Mesothelial cell of epicardium (in vitro differentiated cells): ENCODE measurements around the gene GCM1. TPM values are rescaled to one million over a fixed set of nuclear protein-coding genes. Genes with fewer than 3 reads are reported as not detected.

Source experiments
- DNase-seq, 2 experiments: peaks; one replicate each; pipeline ENCODE4 v3.0.0; 2021; ENCODE audit warnings: low spot score in 2 of 2; ENCODE audit not compliant: unreplicated experiment in 2 of 2
- H3K27ac Mint-ChIP-seq: 2 replicates; pipeline ENCODE4 v1.8.0; 2021; ENCODE audit warnings: mixed read lengths
- H3K27me3 Mint-ChIP-seq: 2 replicates; pipeline ENCODE4 v1.8.0; 2021; ENCODE audit warnings: low read depth, mixed read lengths
- H3K36me3 Mint-ChIP-seq: 2 replicates; pipeline ENCODE4 v1.8.0; 2021; ENCODE audit warnings: mixed read lengths
- H3K4me1 Mint-ChIP-seq: 2 replicates; pipeline ENCODE4 v1.8.0; 2021; ENCODE audit warnings: mixed read lengths
- H3K4me3 Mint-ChIP-seq: 2 replicates; pipeline ENCODE4 v1.8.0; 2021; ENCODE audit warnings: mild to moderate bottlenecking, moderate library complexity, mixed read lengths
- H3K9me3 Mint-ChIP-seq: 2 replicates; pipeline ENCODE4 v1.8.0; 2021; ENCODE audit warnings: mixed read lengths
- total RNA-seq: library from RNA; stranded (reverse); gene quantifications from 3 replicates; pipeline ENCODE4 v1.2.1, GENCODE V29; 2021
- TF ChIP-seq, protein P1 (sequence below): fragments of 200-600 bp; sonication (generic); IDR thresholded peaks from one replicate; pipeline ENCODE4 v1.5.0; 2021; ENCODE audit warnings: antibody characterized with exemption; ENCODE audit not compliant: unreplicated experiment

The GCM1 gene
- total RNA-seq, 1 donor from 2014 or later, result not detected

DNA sequence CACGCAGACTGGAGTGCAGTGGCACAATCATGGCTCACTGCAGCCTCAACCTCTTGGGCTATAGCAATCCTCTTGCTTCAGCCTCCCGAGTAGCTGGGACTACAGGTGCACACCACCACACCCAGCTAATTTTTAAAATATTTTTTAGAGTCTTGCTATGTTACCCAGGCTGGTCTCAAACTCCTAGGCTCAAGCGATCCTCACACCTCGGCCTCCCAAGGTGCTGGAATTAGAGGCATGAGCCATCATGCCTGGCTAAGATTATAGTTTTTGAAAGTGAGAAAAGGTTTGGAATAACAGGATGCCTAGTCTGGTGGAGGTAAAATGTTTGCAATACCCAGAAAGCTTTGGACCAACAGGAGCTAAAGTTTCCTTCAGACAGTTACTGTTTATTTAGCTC lies 23.4 kb downstream of the GCM1 start:
- Mint-ChIP-seq H3K27ac (no peak overlapping the region), H3K9me3 (no peaks in the 10 kb centered on the region), H3K27me3 (peaks cover 3% of the 10 kb centered on the region), H3K36me3 (no peaks in the 10 kb centered on the region), H3K4me1 (no peaks in the 10 kb centered on the region), H3K4me3 (no peak overlapping the region)
- TF ChIP-seq, protein P1, sequence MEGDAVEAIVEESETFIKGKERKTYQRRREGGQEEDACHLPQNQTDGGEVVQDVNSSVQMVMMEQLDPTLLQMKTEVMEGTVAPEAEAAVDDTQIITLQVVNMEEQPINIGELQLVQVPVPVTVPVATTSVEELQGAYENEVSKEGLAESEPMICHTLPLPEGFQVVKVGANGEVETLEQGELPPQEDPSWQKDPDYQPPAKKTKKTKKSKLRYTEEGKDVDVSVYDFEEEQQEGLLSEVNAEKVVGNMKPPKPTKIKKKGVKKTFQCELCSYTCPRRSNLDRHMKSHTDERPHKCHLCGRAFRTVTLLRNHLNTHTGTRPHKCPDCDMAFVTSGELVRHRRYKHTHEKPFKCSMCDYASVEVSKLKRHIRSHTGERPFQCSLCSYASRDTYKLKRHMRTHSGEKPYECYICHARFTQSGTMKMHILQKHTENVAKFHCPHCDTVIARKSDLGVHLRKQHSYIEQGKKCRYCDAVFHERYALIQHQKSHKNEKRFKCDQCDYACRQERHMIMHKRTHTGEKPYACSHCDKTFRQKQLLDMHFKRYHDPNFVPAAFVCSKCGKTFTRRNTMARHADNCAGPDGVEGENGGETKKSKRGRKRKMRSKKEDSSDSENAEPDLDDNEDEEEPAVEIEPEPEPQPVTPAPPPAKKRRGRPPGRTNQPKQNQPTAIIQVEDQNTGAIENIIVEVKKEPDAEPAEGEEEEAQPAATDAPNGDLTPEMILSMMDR, result no peak
- no peak for DNase-seq

DNA sequence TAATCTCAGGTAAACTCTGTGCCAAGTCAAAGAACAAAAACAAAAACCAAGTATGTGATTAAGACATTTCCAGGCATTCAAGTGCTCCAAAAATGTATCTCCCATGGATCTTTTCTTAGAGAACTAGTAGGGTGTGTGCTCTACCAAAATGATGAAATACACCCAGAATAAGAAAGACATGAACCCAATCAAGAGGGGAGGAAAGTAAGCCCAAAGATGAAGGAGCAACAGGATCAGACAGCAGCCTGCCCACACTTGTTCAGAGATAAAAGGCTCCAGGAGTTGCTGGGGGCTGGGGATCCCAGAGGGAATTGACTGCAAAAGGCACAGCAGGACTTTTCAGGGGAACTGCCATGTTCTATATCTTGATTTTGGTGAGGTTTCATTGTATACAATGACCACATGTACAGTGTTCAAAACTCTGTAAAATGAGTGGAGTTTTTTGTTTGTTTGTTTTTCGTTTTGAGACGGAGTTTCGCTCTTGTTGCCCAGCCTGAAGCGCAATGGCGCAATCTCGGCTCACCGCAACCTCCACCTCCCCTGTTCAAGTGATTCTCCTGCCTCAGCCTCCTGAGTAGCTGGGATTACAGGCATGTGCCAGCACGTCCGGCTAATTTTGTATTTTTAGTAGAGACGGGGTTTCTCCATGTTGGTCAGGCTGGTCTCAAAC lies 24.4 kb downstream of the GCM1 start:
- Mint-ChIP-seq H3K27me3 (no peaks in the 10 kb centered on the region), H3K27ac (no peak overlapping the region), H3K4me1 (no peaks in the 10 kb centered on the region), H3K36me3 (no peaks in the 10 kb centered on the region), H3K4me3 (no peak overlapping the region), H3K9me3 (no peaks in the 10 kb centered on the region)
- no peak for DNase-seq
- TF ChIP-seq, protein P1, result no peak

DNA sequence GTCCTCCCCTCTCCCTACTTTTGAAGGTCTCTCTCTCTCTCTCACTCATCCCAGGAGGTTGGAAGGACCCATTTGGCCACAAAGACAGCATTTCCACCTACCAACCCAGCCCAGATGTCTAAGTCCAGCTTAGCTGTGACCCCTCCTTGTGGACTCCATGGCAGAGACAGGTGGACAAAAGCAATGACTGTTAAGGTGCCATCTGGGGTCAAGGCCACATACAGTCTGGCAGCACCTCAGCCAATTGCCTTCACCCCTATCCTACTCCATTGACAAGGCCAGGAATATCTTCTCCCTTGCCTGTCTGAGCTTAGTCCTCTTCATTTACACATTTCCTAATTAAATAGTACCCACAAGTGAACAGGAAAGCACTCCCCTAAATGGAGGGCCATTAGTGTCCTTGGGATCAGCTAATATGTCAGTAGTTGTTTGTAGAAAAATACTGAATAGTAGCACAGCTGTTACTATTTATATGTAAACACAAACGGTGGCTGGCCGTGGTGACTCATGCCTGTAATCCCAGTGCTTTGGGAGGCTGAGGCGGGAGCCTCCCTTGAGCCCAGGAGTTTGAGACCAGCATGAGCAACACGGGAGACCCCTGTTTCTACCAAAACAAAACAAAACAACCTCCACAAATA lies 28.8 kb downstream of the GCM1 start:
- no peaks in the 10 kb centered on the region for H3K27me3 Mint-ChIP-seq
- TF ChIP-seq, protein P1, result no peak
- peaks cover 2% of the 10 kb centered on the region for H3K36me3 Mint-ChIP-seq
- H3K4me1 Mint-ChIP-seq, result no peaks in the 10 kb centered on the region
- peaks cover 9% of the 10 kb centered on the region for H3K9me3 Mint-ChIP-seq
- no peak for DNase-seq
- H3K4me3 Mint-ChIP-seq, result no peak overlapping the region
- H3K27ac Mint-ChIP-seq, result no peak overlapping the region

DNA sequence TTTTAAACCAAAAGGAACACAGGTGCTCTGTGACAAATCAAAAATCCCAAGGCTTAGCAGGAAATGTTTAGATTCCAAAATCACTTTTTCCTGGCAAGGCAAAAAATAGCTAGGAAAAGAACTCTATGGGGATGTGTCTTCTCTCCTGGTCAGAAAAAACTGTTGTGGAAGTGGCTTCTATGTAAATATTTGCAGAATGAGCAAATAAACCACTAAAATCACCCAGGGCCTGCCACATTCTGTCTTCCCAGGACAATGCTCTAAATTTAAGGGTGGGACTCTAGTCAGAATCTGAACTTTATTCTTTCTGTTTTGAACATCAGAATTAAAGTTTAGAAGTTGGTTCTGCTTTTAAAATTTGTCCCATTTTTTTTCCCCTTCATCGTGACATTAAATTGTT lies 29.3 kb downstream of the GCM1 start:
- no peaks in the 10 kb centered on the region for H3K27me3 Mint-ChIP-seq
- DNase-seq, result no peak
- no peak overlapping the region for H3K27ac Mint-ChIP-seq
- TF ChIP-seq, protein P1, result no peak
- H3K4me1 Mint-ChIP-seq, result no peaks in the 10 kb centered on the region
- no peak overlapping the region for H3K4me3 Mint-ChIP-seq
- H3K36me3 Mint-ChIP-seq, result peaks cover 2% of the 10 kb centered on the region
- H3K9me3 Mint-ChIP-seq, result peaks cover 9% of the 10 kb centered on the region

DNA sequence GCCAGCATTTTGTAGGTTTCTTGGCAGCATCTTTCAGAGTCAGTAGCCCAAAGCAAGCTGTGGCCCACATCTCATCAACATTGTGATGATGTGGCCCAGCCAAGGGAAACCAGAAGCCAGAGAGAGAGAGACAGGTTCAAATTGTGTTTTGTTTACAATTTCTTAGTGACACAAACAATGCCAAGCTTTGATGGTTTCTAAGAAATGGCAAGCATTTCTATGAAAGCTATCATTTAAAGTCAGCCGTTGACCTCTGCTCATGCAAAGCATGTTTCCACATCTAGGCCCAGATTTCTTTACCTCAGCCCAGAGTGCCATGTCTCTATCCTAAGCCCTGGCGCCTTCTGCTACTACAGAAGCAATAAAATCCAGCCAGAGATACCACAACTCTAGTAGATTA lies 32.9 kb downstream of the GCM1 start:
- peaks cover 16% of the 10 kb centered on the region for H3K4me1 Mint-ChIP-seq
- H3K9me3 Mint-ChIP-seq, result peaks cover 9% of the 10 kb centered on the region
- no peak overlapping the region for H3K27ac Mint-ChIP-seq
- TF ChIP-seq, protein P1, result no peak
- H3K4me3 Mint-ChIP-seq, result no peak overlapping the region
- DNase-seq, result no peak
- peaks cover 2% of the 10 kb centered on the region for H3K36me3 Mint-ChIP-seq
- no peaks in the 10 kb centered on the region for H3K27me3 Mint-ChIP-seq
